Right lobe of liver (tissue), 6 donors: ENCODE measurements around the gene SH3PXD2A. TPM values are rescaled to one million over a fixed set of nuclear protein-coding genes. Genes with fewer than 3 reads are reported as not detected.

Source experiments
- ATAC-seq, 4 donors: fragments of 200-7000 bp; cut with Tn5 transposase; one replicate each; pipeline ENCODE4 v1.9.1; 2020; ENCODE audit warnings: mild to moderate bottlenecking in 4 of 4, moderate library complexity in 4 of 4
- DNase-seq, 3 donors: peaks; one replicate each; pipeline ENCODE4 v3.0.0-alpha.2; 2020
- H3K27ac ChIP-seq, 3 donors: fragments of 200-600 bp; one replicate each; pipeline ENCODE4 v1.8.0; 2022
- H3K27me3 ChIP-seq, 2 donors: fragments of 200-600 bp; one replicate each; pipeline ENCODE4 v1.8.0; 2022
- H3K36me3 ChIP-seq, 4 donors: fragments of 200-600 bp; sonication (generic) in 1 of 4; one replicate each; pipeline versions ENCODE4 v1.5.1 to v1.8.0; 2017 to 2022; ENCODE audit warnings: control low read depth in 1 of 4
- H3K4me1 ChIP-seq, 4 donors: fragments of 200-600 bp; sonication (generic) in 1 of 4; one replicate each; pipeline versions ENCODE4 v1.5.1 to v1.8.0; 2017 to 2022; ENCODE audit warnings: control low read depth in 1 of 4
- H3K4me3 ChIP-seq, 3 donors: fragments of 200-600 bp; one replicate each; pipeline ENCODE4 v1.8.0; 2022
- H3K9me3 ChIP-seq, 4 donors: fragments of 200-600 bp; sonication (generic) in 1 of 4; one replicate each; pipeline versions ENCODE4 v1.5.1 to v1.8.0; 2017 to 2022; ENCODE audit warnings: control low read depth in 1 of 4
- POLR2A ChIP-seq: fragments of 450-650 bp; IDR thresholded peaks from one replicate; pipeline ENCODE4 v1.6.1; 2017; ENCODE audit warnings: antibody characterized with exemption, mild to moderate bottlenecking
- WGBS: methylation state at CpG from one replicate; pipeline ENCODE4 v1.1.6; 2018; ENCODE audit warnings: low coverage, low lambda C conversion rate; ENCODE audit not compliant: insufficient coverage; ENCODE audit errors: missing lambda C conversion rate; 5-methylcytosine and 5-hydroxymethylcytosine counted together
- intact Hi-C, 2 donors: fragments of 100-400 bp; cut with DNase I; formaldehyde crosslinking; loops; one replicate each; pipeline versions ENCODE4 v1.11.2 to v1.14.1; 2022
- total RNA-seq, 6 experiments: library from RNA; depleted of rRNA in 2 of 6; stranded (reverse); fragments of >200 nt in 2 of 6; fragmentation: NEBNext Ultra II Directional in 3 of 6; extraction: Animal tissue kit (Norgen Biotek cat#: 25700) in 3 of 6; gene quantifications; one replicate each; pipeline versions ENCODE4 v1.1.0 to v1.2.4, GENCODE V29; 2016 to 2023
- TF ChIP-seq, protein P1 (sequence below), 4 donors: fragments of 200-600 bp in 3 of 4; fragments of 450-650 bp in 1 of 4; IDR thresholded peaks; one replicate each; pipeline versions ENCODE4 v1.5.1 to v1.8.0; 2016 to 2022; ENCODE audit warnings: antibody characterized with exemption in 4 of 4, mild to moderate bottlenecking in 2 of 4
- donor health status: DM: no; HTN: yes; CAD: no.
- donor health status: DM: no; HTN: no; CAD: no.
- donor health status: DM: no; HTN: no; CAD: no.
- donor health status: DM: no; HTN: yes; CAD: no.
- donor health status: DM: no; HTN: yes; CAD: no.

Gene SH3PXD2A
- total RNA-seq, 6 experiments from 2014 or later, result 3.0 to 38.3 (median 10.0) TPM

DNA sequence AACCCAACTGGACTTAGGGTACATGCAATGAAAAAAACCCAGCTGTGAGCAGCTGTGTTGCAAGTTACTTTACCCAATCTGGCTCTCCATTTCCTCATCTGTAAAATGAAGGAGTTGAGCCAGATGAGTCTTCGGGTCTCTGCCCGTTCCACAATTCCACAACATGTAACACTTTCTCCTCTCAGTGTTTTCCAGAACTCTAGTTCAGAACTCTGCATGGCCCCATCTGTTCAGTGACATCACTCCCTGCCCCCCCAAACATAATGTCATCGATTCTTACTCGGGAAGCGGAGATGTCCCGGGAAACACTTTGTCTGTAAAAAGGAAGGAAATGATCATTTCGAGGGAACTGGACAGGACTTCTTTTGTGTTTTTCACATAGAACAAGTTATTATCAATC lies 2.5 kb downstream of the SH3PXD2A start:
- no peak overlapping the region for H3K4me3 ChIP-seq
- intact Hi-C loops, result no loop called here
- WGBS, result 57% methylated on average over 7 of the region's 7 CpGs
- H3K27ac ChIP-seq, result no peak overlapping the region
- peaks cover 0 to 24% (median 3%) of the 10 kb centered on the region in 4 donors for H3K4me1 ChIP-seq
- no peaks in the 10 kb centered on the region for H3K36me3 ChIP-seq
- no peaks in the 10 kb centered on the region for H3K27me3 ChIP-seq
- no peak for DNase-seq
- no peaks in the 10 kb centered on the region for H3K9me3 ChIP-seq
- no peak for ATAC-seq
- TF ChIP-seq, protein P1, sequence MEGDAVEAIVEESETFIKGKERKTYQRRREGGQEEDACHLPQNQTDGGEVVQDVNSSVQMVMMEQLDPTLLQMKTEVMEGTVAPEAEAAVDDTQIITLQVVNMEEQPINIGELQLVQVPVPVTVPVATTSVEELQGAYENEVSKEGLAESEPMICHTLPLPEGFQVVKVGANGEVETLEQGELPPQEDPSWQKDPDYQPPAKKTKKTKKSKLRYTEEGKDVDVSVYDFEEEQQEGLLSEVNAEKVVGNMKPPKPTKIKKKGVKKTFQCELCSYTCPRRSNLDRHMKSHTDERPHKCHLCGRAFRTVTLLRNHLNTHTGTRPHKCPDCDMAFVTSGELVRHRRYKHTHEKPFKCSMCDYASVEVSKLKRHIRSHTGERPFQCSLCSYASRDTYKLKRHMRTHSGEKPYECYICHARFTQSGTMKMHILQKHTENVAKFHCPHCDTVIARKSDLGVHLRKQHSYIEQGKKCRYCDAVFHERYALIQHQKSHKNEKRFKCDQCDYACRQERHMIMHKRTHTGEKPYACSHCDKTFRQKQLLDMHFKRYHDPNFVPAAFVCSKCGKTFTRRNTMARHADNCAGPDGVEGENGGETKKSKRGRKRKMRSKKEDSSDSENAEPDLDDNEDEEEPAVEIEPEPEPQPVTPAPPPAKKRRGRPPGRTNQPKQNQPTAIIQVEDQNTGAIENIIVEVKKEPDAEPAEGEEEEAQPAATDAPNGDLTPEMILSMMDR (IDR thresholded peaks at IDR 0.05), result no peak
- TF ChIP-seq POLR2A, result no peak

- ATAC-seq, result no peak
- H3K9me3 ChIP-seq, result no peaks in the 10 kb centered on the region
- no peak overlapping the region for H3K27ac ChIP-seq
- no peak for DNase-seq
- H3K36me3 ChIP-seq, result no peaks in the 10 kb centered on the region
- WGBS, result 95% methylated on average over 4 of the region's 11 CpGs
- H3K27me3 ChIP-seq, result no peaks in the 10 kb centered on the region
- no peak overlapping the region for H3K4me3 ChIP-seq
- TF ChIP-seq, protein P1 (IDR thresholded peaks at IDR 0.05), result no peak
- no peak for TF ChIP-seq POLR2A
- intact Hi-C loops, result no loop called here
- H3K4me1 ChIP-seq, result peaks cover 0 to 24% (median 3%) of the 10 kb centered on the region in 4 donors
Observed at GRCh38 chr10:103852189-103852711, 3.1 kb downstream of the SH3PXD2A start.

DNA sequence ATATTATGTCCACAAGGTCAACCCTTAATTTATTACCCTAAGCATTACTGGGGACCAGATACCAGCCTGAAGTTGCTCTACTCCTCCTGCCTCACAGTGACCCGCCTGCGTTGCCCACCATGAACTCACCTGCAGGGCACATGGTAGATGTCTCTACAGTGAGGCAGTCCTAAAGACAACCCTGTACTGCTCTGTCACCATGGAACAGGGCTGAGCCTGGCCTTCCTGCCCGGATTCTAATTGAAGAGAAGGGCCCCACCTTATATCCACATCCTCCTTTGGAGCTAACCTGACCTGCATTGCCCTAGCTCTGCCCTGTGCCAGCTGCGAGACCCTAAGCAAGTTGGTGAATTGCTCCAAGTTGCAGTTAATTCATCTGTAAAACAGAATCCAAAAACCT lies 4.1 kb downstream of the SH3PXD2A start:
- no CpG with 5 or more reads among the region's 4 CpGs for WGBS
- intact Hi-C loops, result no loop called here
- Histone ChIP-seq H3K4me3 (no peak overlapping the region), H3K36me3 (no peaks in the 10 kb centered on the region), H3K27me3 (no peaks in the 10 kb centered on the region), H3K4me1 (peaks cover 0 to 17% (median 1%) of the 10 kb centered on the region in 4 donors), H3K27ac (no peak overlapping the region), H3K9me3 (no peaks in the 10 kb centered on the region)
- DNase-seq (no peak), ATAC-seq (no peak)
- TF ChIP-seq POLR2A, result no peak
- TF ChIP-seq, protein P1 (IDR thresholded peaks at IDR 0.05), result no peak

GRCh38 chr10:103850572-103850895 lies 4.8 kb downstream of the SH3PXD2A start:
- H3K4me1 ChIP-seq, result peaks cover 0 to 15% (median 0%) of the 10 kb centered on the region in 4 donors
- ATAC-seq, result peak in 1 of 4 donors; percentile 7
- no peak overlapping the region for H3K4me3 ChIP-seq
- no peaks in the 10 kb centered on the region for H3K36me3 ChIP-seq
- H3K27ac ChIP-seq, result no peak overlapping the region
- H3K9me3 ChIP-seq, result no peaks in the 10 kb centered on the region
- intact Hi-C loops, result no loop called here
- DNase-seq, result no peak
- WGBS, result 60% methylated on average over 3 of the region's 3 CpGs
- TF ChIP-seq POLR2A, result no peak
- TF ChIP-seq, protein P1 (IDR thresholded peaks at IDR 0.05), result no peak
- H3K27me3 ChIP-seq, result no peaks in the 10 kb centered on the region
